HG03159 (cell line): ENCODE measurements around the gene SERTAD2.

Experiments used
- ATAC-seq: cut with Tn5 transposase; IDR thresholded peaks from one replicate; pipeline ENCODE4 v1.9.1; 2021; ENCODE audit warnings: mild to moderate bottlenecking, moderate library complexity; ENCODE audit not compliant: unreplicated experiment

SERTAD2 gene, protein sequence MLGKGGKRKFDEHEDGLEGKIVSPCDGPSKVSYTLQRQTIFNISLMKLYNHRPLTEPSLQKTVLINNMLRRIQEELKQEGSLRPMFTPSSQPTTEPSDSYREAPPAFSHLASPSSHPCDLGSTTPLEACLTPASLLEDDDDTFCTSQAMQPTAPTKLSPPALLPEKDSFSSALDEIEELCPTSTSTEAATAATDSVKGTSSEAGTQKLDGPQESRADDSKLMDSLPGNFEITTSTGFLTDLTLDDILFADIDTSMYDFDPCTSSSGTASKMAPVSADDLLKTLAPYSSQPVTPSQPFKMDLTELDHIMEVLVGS

DNA sequence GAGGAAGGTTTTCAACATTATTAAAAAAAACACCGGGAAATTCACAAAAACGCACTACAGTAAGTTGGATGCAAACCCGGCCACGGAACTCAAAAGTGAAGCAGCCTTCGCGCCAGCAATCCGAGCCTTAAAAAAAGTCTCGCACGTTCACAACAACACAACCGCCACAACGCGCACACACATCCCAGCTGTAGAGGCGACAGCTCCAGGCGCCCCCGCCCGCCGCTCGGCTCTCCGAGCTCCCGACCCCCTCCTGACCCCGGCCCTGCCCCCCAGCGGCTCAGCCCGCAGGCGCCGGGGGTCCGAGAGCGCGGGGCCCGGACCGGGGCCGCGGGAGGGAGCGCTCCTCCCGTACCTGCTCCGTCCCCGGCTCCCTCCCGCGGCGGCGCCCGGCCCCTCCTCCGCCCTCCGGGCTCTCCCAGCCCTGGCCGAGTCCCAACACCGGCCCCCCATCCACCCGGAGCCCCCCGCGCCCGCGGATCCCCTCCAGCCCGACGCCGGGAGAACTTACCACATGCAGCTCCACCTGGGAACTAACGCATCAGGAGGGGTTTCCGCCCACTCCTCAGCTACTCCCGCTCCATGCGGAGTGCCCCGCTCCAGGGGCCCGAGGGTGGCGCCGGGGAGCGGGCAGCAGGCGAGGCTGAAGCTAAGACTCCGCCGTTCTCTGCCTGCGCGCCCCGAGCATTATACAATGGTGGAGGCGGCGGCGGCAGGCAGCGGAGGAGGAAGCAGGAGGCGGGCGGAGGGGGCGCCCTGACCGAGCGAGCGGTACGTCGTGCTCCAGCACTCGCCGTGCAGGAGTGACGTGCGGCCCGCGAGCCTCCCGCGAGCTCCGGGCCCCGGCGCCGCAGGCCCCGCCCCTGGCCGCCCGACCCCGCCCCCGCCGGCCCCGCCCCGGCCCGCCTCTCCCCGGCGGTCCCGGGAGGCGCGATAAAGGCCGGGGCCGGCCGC is at the start of gene SERTAD2:
Gene SERTAD2, minus strand, starts transcription at position 805 of the 954 bp plus-strand sequence. CDS start 17,042 bp downstream, outside the sequence.
- peak; percentile 69 for ATAC-seq

DNA sequence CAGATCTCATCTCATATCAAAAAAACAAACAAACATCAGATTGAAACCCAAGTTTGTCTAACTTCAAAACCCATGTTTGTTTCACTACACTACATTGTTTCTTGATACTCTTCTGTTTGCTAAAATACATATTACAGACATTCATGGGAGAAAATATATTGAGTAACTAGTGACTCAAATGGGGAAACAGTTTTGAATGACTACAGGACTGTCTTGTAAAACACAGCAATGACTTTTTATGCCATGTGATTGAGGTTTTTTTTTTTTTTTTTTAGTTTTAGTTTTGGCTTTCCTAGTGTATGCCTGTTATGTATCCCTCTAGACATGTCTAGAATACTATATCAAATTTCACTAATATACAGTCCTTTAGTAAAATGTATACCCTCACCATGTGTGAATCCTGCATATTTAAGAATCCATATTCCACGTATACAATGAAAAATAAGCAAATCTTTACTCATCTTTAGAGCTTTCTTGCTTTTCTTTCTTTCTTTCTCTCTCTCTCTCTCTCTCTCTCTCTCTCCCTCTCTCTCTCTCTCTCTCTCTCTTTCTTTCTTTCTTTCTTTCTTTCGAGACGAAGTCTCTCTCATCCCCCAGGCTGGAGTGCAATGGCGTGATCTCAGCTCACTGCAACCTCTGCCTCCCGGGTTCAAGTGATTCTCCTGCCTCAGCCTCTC is 46.6 kb upstream of the SERTAD2 start:
- ATAC-seq: peak; percentile 56

DNA sequence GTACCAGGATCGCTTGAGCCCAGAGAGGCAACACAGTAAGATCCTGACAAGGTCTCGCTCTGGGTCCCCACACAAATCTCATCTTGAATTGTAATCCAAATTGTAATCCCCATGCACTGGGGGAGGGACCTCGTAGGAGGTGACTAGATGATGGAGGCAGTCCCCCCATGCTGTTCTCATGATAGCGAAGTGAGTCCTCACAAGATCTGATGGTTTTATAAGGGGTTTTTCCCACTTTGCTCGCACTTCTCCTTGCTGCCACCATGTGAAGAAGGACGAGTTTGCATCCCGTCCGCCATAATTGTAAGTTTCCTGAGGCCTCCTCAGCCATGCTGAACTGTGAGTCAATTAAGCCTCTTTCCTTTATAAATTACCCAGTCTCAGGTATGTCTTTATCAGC is 46.0 kb upstream of the SERTAD2 start:
- peak; percentile 24 for ATAC-seq

DNA sequence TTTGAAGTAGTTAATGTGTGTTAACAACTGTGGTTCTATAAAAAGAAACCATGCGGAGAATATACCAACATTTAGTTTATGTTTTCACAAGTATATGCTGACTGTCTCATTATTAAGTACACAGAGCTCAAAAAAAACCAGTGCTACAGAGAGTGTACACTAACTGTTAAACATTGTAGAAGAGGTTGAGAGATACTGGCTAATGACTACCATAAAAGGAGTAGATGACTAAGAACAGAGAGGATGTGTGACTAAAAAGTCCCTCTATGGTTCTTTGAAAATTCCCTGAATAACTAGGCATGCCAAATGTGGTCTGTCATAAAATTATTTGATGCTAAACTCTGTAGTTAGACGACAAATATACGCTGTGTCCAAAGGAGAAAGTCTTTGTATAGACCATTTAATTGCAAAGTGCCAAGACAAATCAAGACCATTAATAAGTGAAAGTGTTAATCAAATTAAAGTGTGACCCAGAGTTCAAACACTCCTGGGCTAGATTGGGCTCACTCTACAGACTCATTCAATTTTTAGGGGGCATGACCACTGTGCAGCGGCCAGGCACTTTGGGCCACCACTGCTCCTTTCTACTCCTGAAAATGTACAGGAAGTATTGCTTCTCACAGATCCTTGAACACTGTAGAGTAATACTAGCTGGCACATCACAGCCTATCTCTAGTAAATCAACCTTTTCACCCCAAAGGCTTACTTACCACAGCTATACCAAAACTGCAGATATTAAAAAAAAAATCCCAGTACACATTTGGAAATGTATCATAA is 45.1 kb upstream of the SERTAD2 start:
- peak; percentile 82 for ATAC-seq

DNA sequence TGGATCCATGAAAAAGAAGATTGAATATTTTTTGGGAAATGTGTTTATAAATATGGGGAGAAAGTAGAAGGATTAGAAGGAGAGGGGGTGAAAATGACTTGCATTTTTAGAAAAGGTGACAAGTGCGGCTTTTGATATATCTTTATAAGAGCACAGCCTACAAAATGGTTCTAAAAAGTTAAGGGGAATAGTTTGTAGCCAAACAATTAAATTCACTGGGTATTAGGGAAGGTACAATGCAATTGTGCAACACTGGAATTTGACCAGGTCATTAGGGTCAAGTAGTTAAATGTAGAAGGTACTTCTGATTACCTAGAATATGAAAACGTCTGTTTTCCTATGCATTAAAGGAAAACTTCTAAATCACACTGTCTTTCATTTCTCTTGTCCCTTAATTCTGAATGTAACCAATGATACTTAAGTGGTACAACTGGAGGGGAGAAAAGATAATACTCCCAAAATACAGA is 44.5 kb upstream of the SERTAD2 start:
- no peak for ATAC-seq

DNA sequence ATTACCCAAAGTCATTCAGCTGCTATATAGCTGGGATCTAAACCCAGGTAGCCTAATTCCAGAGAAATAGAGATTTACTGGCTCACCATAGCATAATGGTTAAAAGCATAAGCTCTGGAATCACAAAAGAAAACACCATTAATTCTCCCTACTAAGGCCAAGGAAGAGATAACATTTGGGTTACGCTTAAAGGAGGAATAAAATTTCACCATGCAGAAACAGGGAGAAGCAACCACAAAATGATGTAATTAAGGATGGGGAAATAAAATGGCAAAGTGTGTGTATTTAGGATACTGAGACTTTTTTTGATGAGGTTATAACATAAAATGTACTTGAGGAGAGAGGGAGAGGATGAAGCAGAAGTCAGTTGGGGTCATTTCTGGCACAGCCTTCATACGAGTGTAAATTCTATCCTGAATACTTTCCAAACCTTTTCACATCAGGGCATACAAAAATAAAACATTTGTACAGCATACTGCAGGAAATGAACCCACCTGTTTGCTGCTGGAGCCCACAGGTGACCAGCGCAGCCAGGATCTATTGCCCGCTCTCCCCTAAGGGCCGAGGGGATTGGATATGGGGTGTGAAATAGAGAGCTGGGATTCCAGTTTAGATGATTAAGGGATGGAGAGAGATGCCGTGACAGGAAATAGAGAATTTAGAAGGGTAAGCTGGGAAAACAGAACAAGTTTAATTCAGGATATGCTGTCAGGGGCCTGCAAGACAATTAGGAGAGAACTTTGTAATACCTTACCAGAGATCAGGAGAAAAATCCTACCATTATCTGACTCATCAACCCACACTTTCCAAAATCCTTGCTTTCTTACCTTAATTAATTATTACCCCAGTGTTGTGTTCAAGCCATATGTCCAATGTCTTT is 43.8 kb upstream of the SERTAD2 start:
- ATAC-seq: no peak

DNA sequence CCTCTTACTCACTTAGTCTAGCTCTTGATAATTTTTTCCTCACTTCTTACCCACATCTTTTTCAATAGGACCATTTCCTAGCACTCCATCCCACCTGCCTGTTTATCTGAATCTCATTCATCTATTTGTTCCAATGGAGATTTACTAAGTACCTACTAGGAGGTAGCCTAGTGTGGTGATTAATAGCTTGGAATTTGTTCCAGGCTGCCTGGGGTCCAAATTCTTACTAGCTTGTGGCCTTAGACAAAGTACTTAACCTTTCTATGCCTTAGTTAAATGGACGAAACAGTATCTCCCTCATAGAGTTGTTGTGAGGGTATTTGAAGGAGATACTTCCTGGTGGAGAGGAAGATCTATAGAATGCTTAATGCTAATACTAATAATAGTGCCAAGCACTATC is 42.9 kb upstream of the SERTAD2 start:
- no peak for ATAC-seq

DNA sequence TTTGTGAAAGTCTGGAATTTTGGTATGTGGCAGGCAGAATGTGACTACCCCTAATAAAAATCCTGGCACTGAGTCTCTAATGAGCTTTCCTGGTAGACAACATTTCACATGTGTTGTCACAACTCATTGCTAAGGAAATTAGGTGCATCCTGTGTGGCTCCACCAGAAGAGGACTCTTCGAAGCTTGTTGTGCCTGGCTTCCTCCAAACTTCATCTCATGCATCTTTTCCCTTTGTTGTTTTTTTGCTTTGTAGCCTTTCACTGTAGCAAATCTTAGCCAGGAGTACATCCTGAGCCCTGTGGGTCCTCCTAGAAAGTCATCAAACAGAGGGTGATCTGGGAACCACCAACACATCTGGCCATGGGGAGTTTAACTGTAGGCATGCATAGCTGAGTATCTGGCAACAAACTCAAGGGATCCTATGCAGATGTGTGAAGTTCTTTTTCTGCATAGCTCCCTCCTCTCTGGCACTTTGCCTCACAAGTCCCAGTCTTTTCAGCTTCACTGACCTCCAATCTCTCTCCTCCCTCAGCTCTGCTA is 42.1 kb upstream of the SERTAD2 start:
- no peak for ATAC-seq

DNA sequence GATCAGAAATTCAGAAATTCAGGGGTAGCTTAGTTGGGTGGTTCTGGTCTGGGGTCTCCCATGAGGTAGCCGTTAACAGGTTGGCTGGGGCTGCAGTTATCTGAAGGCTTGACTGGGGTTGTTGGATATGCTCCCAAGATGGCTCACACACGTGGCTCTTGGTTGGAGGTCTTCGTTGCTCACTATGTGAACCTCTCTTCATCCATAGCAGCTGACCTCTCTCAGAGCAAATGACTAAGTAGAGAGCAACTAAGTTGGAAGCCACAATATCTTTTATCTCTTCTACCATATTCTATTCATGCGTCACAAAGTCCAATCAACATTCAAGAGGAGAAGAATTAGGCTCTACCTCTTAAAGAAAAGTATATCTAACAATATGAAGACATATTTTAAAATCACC is 38.7 kb upstream of the SERTAD2 start:
- no peak for ATAC-seq

DNA sequence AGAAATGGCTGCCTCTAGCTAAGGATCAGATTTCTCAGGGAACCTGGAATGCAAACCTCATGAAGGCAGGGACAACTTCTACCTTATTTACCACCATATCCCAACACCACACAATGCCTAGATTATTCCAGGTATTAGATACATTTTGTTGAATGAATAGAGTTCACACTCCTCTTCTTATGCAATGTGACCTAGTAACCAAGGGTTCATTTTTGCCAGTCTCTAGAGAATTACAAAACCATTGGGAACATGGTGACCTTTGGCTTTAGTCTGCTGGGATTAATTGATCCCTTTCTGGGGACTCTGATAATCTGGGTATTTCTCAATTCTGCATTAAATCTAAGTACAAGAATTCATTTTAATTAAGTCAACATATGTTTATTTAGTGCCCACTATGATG is 35.2 kb upstream of the SERTAD2 start:
- ATAC-seq: no peak

DNA sequence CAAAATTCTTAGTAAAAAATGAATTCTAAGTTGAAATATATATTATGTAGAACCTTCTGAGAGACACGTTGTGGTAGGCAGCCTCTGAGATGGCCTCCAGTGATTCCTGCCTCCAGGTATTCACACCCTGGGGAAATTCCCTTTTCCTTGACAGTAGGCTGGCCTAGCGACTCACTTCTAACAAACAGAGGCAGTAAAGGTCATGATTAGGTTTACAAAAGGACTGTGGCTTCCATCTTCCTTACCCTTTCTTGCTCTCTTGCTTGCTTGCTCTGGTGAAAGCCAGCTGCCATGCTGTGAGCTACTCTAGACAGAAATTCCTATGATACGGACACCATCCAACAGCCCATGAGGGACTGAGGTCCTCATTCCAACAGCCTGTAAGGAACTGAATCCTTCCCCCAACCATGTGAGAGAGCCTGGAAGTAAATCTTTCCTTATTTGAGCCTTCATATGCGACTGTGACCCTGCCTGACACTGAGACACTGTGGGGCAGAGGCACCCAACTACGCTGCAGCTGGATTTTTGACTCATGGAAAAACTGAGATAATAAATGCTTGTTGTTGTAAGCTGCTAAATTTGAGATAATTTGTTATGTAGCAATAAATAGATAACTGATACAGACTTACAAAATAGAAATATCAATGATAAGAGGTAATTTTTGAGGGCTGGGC is 32.7 kb upstream of the SERTAD2 start:
- ATAC-seq: no peak

DNA sequence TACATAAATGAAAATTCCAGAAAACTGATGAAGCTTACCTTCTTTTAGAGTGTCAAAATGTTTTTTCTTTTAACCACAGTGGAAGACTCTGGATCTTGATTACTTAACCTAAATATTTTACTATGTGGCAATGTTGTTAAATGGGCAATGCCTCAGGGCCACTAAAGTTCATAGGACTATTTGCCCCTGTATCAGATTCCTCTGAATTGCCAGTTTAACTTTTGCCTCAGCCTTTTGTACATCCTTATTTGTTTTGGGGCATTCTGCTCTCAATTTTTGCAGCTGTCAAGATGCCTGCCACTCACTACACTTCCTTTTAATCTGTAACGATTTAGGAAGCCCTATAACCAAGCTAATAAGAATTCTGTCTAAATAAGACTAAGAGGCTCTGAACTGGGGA is 31.7 kb upstream of the SERTAD2 start:
- ATAC-seq: no peak

DNA sequence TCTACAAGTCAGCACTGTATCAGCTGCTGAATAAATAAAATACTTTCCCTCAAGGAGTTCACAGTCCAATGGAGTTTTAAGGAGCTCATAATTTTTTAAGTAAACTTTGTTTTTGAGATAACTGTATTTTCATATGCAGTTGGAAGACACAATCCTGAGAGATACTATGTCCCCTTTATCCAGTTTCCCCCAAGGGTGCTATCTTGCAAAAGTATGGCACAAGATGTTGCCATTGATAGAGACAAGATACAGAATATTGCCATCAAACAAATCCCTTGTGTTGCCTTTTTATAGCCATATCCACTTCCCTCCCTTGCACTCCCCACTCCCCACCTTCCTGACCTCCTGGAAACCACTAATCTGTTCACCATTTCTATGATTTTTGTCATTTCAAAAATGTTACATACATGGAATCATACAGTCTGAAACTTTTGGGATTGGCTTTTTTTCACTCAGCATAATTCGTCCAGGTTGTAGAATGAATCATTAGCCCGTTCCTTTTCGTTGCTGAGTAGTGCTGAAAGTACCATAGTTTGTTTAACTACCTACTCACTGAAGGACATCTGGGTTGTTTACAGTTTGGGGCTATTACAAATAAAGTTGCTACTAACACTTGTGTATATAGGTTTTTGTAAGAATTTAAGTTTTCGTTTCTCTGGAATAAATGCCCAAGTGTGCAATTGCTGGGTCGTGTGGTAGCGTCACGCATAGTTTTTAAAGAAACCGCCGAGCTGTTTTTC is 30.2 kb upstream of the SERTAD2 start:
- no peak for ATAC-seq

DNA sequence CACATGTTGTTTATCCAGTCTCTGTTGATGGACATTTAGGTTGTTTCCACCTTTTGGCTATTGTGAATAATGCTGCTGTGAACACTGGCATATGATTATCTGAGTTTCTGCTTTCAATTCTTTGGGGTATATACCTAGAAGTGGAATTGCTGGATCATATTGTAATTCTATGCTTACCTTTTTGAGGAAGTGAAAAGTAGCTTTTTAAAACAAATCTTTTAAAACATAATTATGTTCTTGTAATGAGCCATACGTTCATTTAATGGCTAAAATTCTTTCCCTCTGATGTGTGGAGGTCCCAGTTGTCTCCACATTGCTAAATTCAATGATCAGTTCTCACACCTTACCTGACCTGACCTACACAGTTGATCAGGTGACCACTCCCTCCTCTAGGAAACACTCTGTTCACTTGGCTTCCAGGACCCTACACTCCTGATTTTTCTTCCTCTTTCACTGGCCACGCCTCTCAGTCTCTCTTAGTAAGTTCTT is 27.8 kb upstream of the SERTAD2 start:
- ATAC-seq: no peak

DNA sequence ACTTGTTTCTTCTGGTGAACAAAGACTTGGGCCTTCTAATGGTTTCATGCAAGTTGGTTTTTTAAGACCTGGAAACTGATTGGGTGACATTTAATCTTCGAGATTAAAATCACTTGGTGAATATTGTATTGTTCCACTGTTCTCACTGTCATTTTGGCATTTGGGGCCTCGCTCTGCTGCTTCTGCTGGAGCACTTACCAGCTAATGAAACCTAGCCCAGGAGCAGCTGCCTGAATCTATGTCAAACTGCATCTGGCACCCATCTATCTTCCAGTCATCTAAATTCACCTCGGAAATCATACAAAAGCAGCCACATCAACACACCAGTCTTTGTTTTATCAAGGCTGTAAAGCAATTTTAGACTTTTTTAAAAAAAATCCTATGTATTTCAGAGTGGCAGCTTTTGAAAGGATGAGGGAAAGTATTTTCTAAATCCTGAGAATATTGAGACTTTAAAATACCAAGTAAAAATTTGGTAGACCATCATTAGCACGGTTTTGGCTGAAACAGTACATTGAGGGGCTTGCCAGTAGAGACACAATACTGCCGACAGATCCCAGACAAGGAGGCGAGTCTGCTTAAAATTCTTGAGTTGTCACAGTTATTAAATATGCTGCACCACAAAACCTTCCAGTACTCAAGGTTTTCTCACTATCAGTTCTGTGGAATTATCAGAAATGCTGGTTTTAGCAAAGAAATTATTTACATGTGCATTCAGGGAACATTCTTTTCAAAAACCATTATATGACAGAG is 26.1 kb upstream of the SERTAD2 start:
- no peak for ATAC-seq

DNA sequence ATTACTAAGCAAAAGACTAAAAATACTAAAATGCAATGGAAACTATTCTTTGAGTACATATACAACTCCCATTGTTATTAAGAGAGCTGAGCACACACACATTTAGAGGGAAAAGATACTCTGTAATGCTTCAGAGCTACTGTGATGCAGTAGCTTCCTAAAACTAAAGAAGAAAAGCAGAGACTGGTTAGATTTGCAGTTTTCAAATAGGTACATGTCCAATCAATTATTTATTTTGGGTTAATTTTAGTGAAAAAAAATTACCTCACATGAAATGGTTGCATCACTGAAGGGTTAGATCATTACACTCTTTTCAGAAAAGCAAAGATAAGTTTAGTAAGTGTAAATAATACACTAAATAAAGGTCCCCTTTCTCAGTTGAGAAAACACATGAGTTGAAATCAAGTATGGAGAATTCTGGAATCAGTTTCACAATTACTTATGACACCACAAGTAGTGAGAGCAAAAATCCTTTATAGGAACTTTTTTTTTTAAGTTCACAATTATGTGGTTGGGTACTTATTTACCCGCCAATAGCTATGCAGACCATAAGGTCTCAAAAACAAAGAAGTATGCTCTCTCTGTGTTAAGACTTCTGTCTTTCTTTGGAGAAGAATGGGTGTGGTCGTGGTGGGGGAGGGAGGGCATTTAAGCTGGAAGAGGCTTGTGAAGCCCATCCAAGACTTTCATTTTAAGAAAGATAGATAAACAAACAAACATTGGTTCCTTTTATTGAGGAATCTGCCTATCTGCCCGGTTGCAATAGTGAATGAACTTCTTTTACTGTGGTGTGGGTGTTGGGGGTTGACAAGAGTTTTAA is 25.3 kb upstream of the SERTAD2 start:
- no peak for ATAC-seq
